HG03280 (cell line): ENCODE results near the gene DOCK2.
"Not testable (repeated sequence)": the region's sequence is repeated elsewhere in the genome, so short reads cannot be mapped to it uniquely, and the experiment has no call there.

Experiments
- ATAC-seq: cut with Tn5 transposase; IDR thresholded peaks from one replicate; pipeline ENCODE4 v1.9.1; 2021; ENCODE audit warnings: mild to moderate bottlenecking, moderate library complexity; ENCODE audit not compliant: unreplicated experiment

Gene DOCK2

GRCh38 chr5:169712428-169712827 is 75.4 kb downstream of the DOCK2 start:
- no peak for ATAC-seq

- ATAC-seq, result no peak
Observed at GRCh38 chr5:169716287-169716686, 79.2 kb downstream of the DOCK2 start.

- no peak for ATAC-seq
Observed at GRCh38 chr5:169717288-169717687, 80.2 kb downstream of the DOCK2 start.

- no peak for ATAC-seq
Observed at GRCh38 chr5:169719360-169720314, 82.6 kb downstream of the DOCK2 start.

GRCh38 chr5:169721771-169722170 is 84.7 kb downstream of the DOCK2 start:
- ATAC-seq, result no peak

GRCh38 chr5:169723103-169723831 is 86.2 kb downstream of the DOCK2 start:
- no peak for ATAC-seq

- ATAC-seq, result no peak
Observed at GRCh38 chr5:169724303-169725087, 87.4 kb downstream of the DOCK2 start.

GRCh38 chr5:169725665-169726064 is 88.6 kb downstream of the DOCK2 start:
- ATAC-seq, result not testable (repeated sequence)

GRCh38 chr5:169728418-169728817 is 91.3 kb downstream of the DOCK2 start:
- ATAC-seq, result no peak

GRCh38 chr5:169731221-169731620 is 94.1 kb downstream of the DOCK2 start:
- no peak for ATAC-seq

- no peak for ATAC-seq
Observed at GRCh38 chr5:169732841-169733240, 95.8 kb downstream of the DOCK2 start.

GRCh38 chr5:169735913-169736312 is 98.8 kb downstream of the DOCK2 start:
- ATAC-seq, result no peak

GRCh38 chr5:169736653-169737052 is 99.6 kb downstream of the DOCK2 start:
- no peak for ATAC-seq

- no peak for ATAC-seq
Observed at GRCh38 chr5:169740435-169740834, 103.4 kb downstream of the DOCK2 start.

GRCh38 chr5:169742771-169743296 is 105.8 kb downstream of the DOCK2 start:
- no peak for ATAC-seq

GRCh38 chr5:169744336-169744735 is 107.3 kb downstream of the DOCK2 start:
- no peak for ATAC-seq

GRCh38 chr5:169745441-169746146 is 108.5 kb downstream of the DOCK2 start:
- no peak for ATAC-seq

- no peak for ATAC-seq
Observed at GRCh38 chr5:169746147-169746694, 109.1 kb downstream of the DOCK2 start.

- ATAC-seq, result no peak
Observed at GRCh38 chr5:169748174-169748573, 111.1 kb downstream of the DOCK2 start.

- ATAC-seq, result no peak
Observed at GRCh38 chr5:169749295-169749694, 112.2 kb downstream of the DOCK2 start.
